Lower leg skin (tissue), 4 donors: Measurements from ENCODE around the gene DTD2. TPM values are rescaled to one million over a fixed set of nuclear protein-coding genes. Genes with fewer than 3 reads are reported as not detected.

Experiments
- DNase-seq, 2 donors: peaks; one replicate each; pipeline ENCODE4 v3.0.0-alpha.2; 2019; ENCODE audit warnings: low spot score in 2 of 2
- H3K4me3 ChIP-seq: fragments of 200-600 bp; sonication (generic); 2 replicates; pipeline ENCODE4 v1.5.1; 2017; ENCODE audit warnings: mild to moderate bottlenecking, low read depth; ENCODE audit not compliant: poor library complexity, severe bottlenecking
- CTCF ChIP-seq, 3 donors: fragments of 450-650 bp; IDR thresholded peaks; one replicate each; pipeline ENCODE4 v1.5.1; 2016; ENCODE audit warnings: antibody characterized with exemption in 3 of 3, mild to moderate bottlenecking in 3 of 3, moderate library complexity in 2 of 3
- POLR2A ChIP-seq, 2 donors: fragments of 450-650 bp; IDR thresholded peaks; one replicate each; pipeline ENCODE4 v1.6.1; 2016 to 2017; ENCODE audit warnings: antibody characterized with exemption in 2 of 2, mild to moderate bottlenecking in 1 of 2, moderate library complexity in 1 of 2
- WGBS, 2 donors: methylation state at CpG; one replicate each; pipeline ENCODE4 v1.1.5; 2018; 5-methylcytosine and 5-hydroxymethylcytosine counted together
- intact Hi-C: fragments of 100-400 bp; cut with DNase I; formaldehyde crosslinking; loops from one replicate; pipeline ENCODE4 v1.15.0; 2023; ENCODE audit warnings: low total_unique reads
- total RNA-seq, 4 donors: library from RNA; depleted of rRNA; stranded (reverse); fragments of >200 nt; gene quantifications; one replicate each; pipeline ENCODE4 v1.1.0, GENCODE V29; 2016

The DTD2 gene
- total RNA-seq, 4 donors from 2014 or later: 14.2 to 26.8 (median 20.8) TPM

GRCh38 chr14:31487886-31488285 lies 30.6 kb upstream of the DTD2 start, which contains the start of gene GPR33:
Gene GPR33 (minus strand): TSS chr14:31488039. CDS start chr14:31483965, 4,074 bp downstream.
- no peak for DNase-seq
- H3K4me3 ChIP-seq: no peak within 1 kb of the TSS
- 63 to 90% methylated on average over 1 of the region's 1 CpG for WGBS, 2 donors
- TF ChIP-seq POLR2A (IDR thresholded peaks at IDR 0.05) (no peak), CTCF (IDR thresholded peaks at IDR 0.05) (no peak)
- intact Hi-C loops: no loop called here

- intact Hi-C loops: no loop called here
- H3K4me3 ChIP-seq: no peak overlapping the region
- 81 to 87% methylated on average over 2 of the region's 2 CpGs for WGBS, 2 donors
- no peak for DNase-seq
- TF ChIP-seq POLR2A (IDR thresholded peaks at IDR 0.05) (no peak), CTCF (IDR thresholded peaks at IDR 0.05) (no peak)
Observed at GRCh38 chr14:31486764-31487163, 29.5 kb upstream of the DTD2 start.

GRCh38 chr14:31484754-31485153 lies 27.4 kb upstream of the DTD2 start:
- no peak overlapping the region for H3K4me3 ChIP-seq
- TF ChIP-seq POLR2A (IDR thresholded peaks at IDR 0.05): no peak
- TF ChIP-seq CTCF (IDR thresholded peaks at IDR 0.05): no peak
- intact Hi-C loops: no loop called here
- DNase-seq: no peak
- WGBS, 2 donors: 86% methylated on average over 3 of the region's 3 CpGs

- DNase-seq: no peak
- WGBS, 2 donors: 53 to 88% methylated on average over 4 of the region's 4 CpGs
- H3K4me3 ChIP-seq: no peak overlapping the region
- TF ChIP-seq POLR2A (IDR thresholded peaks at IDR 0.05): no peak
- no peak for TF ChIP-seq CTCF (IDR thresholded peaks at IDR 0.05)
- intact Hi-C loops: no loop called here
Observed at GRCh38 chr14:31480156-31480555, 22.9 kb upstream of the DTD2 start.

- DNase-seq: no peak
- whole genome bisulfite sequencing, 2 donors: 68 to 74% methylated on average over 3 of the region's 3 CpGs
- no peak overlapping the region for H3K4me3 ChIP-seq
- TF ChIP-seq CTCF (IDR thresholded peaks at IDR 0.05) (no peak), POLR2A (IDR thresholded peaks at IDR 0.05) (no peak)
- intact Hi-C loops: no loop called here
Observed at GRCh38 chr14:31479027-31479426, 21.7 kb upstream of the DTD2 start.

GRCh38 chr14:31477248-31477647 lies 19.9 kb upstream of the DTD2 start:
- 81 to 85% methylated on average over 6 of the region's 6 CpGs for WGBS, 2 donors
- TF ChIP-seq CTCF (IDR thresholded peaks at IDR 0.05) (no peak), POLR2A (IDR thresholded peaks at IDR 0.05) (no peak)
- no peak overlapping the region for H3K4me3 ChIP-seq
- intact Hi-C loops: no loop called here
- no peak for DNase-seq
